ENCODE results near the gene TBL1XR1. TPM values are rescaled to one million over a fixed set of nuclear protein-coding genes. Genes with fewer than 3 reads are reported as not detected.

TBL1XR1 gene
- polyA plus RNA-seq, 3 donors from 2014 or later = 12.1 to 19.4 (median 13.0) TPM

GRCh38 chr3:177065285-177066033, 131.8 kb downstream of the TBL1XR1 start:
- H3K4me1 Mint-ChIP-seq = peaks cover 49 to 88% of the 10 kb centered on the region in 2 donors
- H3K27ac Mint-ChIP-seq = peak overlapping the region in 1 of 6 donors; percentile 12
- no peaks in the 10 kb centered on the region for H3K27me3 Mint-ChIP-seq (ENCODE audit: low read depth in 3 of 3)
- no peaks in the 10 kb centered on the region for H3K9me3 Mint-ChIP-seq
- no peak for DNase-seq
- H3K36me3 Mint-ChIP-seq = peaks cover 0 to 3% (median 0%) of the 10 kb centered on the region in 3 donors
- no peak overlapping the region for H3K4me3 Mint-ChIP-seq

GRCh38 chr3:177062052-177062732, 135.1 kb downstream of the TBL1XR1 start:
- DNase-seq = no peak
- Mint-ChIP-seq H3K27ac (peak overlapping the region in 3 of 6 donors; percentile 10 to 19 (median 12)), H3K4me1 (peaks cover 26 to 64% of the 10 kb centered on the region in 2 donors), H3K4me3 (no peak overlapping the region), H3K9me3 (no peaks in the 10 kb centered on the region), H3K36me3 (peaks cover 0 to 3% (median 0%) of the 10 kb centered on the region in 3 donors), H3K27me3 (ENCODE audit: low read depth in 3 of 3) (no peaks in the 10 kb centered on the region)

GRCh38 chr3:177061369-177061768, 135.9 kb downstream of the TBL1XR1 start:
- H3K4me1 Mint-ChIP-seq = peaks cover 20 to 56% of the 10 kb centered on the region in 2 donors
- H3K9me3 Mint-ChIP-seq = no peaks in the 10 kb centered on the region
- H3K36me3 Mint-ChIP-seq = peaks cover 0 to 3% (median 0%) of the 10 kb centered on the region in 3 donors
- no peak overlapping the region for H3K27ac Mint-ChIP-seq
- H3K4me3 Mint-ChIP-seq = no peak overlapping the region
- H3K27me3 Mint-ChIP-seq (ENCODE audit: low read depth in 3 of 3) = no peaks in the 10 kb centered on the region
- DNase-seq = no peak

- H3K27ac Mint-ChIP-seq = peak overlapping the region in 1 of 6 donors; percentile 21
- no peaks in the 10 kb centered on the region for H3K27me3 Mint-ChIP-seq (ENCODE audit: low read depth in 3 of 3)
- peaks cover 0 to 3% (median 0%) of the 10 kb centered on the region in 3 donors for H3K36me3 Mint-ChIP-seq
- peaks cover 15 to 49% of the 10 kb centered on the region in 2 donors for H3K4me1 Mint-ChIP-seq
- no peaks in the 10 kb centered on the region for H3K9me3 Mint-ChIP-seq
- no peak overlapping the region for H3K4me3 Mint-ChIP-seq
- no peak for DNase-seq
Measured at GRCh38 chr3:177060492-177060891, 136.8 kb downstream of the TBL1XR1 start.

GRCh38 chr3:177058648-177059047, 138.6 kb downstream of the TBL1XR1 start:
- no peaks in the 10 kb centered on the region for H3K36me3 Mint-ChIP-seq
- no peak overlapping the region for H3K4me3 Mint-ChIP-seq
- H3K27ac Mint-ChIP-seq = no peak overlapping the region
- no peaks in the 10 kb centered on the region for H3K9me3 Mint-ChIP-seq
- DNase-seq = no peak
- H3K4me1 Mint-ChIP-seq = peaks cover 12 to 39% of the 10 kb centered on the region in 2 donors
- H3K27me3 Mint-ChIP-seq (ENCODE audit: low read depth in 3 of 3) = peaks cover 0 to 1% (median 0%) of the 10 kb centered on the region in 3 donors

- Mint-ChIP-seq H3K36me3 (no peaks in the 10 kb centered on the region), H3K9me3 (no peaks in the 10 kb centered on the region), H3K27me3 (ENCODE audit: low read depth in 3 of 3) (peaks cover 0 to 1% (median 0%) of the 10 kb centered on the region in 3 donors), H3K27ac (no peak overlapping the region), H3K4me1 (peaks cover 12 to 34% of the 10 kb centered on the region in 2 donors), H3K4me3 (no peak overlapping the region)
- DNase-seq = no peak
Measured at GRCh38 chr3:177057768-177058167, 139.5 kb downstream of the TBL1XR1 start.

GRCh38 chr3:177056927-177057326, 140.4 kb downstream of the TBL1XR1 start:
- no peak for DNase-seq
- Mint-ChIP-seq H3K27ac (no peak overlapping the region), H3K4me3 (no peak overlapping the region), H3K36me3 (no peaks in the 10 kb centered on the region), H3K9me3 (no peaks in the 10 kb centered on the region), H3K4me1 (peaks cover 11 to 30% of the 10 kb centered on the region in 2 donors), H3K27me3 (ENCODE audit: low read depth in 3 of 3) (peaks cover 0 to 1% (median 0%) of the 10 kb centered on the region in 3 donors)

GRCh38 chr3:177055605-177056571, 141.4 kb downstream of the TBL1XR1 start:
- H3K9me3 Mint-ChIP-seq = no peaks in the 10 kb centered on the region
- peaks cover 6 to 30% of the 10 kb centered on the region in 2 donors for H3K4me1 Mint-ChIP-seq
- DNase-seq = no peak
- H3K36me3 Mint-ChIP-seq = peaks cover 0 to 3% (median 0%) of the 10 kb centered on the region in 3 donors
- H3K27ac Mint-ChIP-seq = peak overlapping the region in 1 of 6 donors; percentile 3
- H3K27me3 Mint-ChIP-seq (ENCODE audit: low read depth in 3 of 3) = peaks cover 0 to 1% (median 0%) of the 10 kb centered on the region in 3 donors
- no peak overlapping the region for H3K4me3 Mint-ChIP-seq

GRCh38 chr3:177053107-177053506, 144.2 kb downstream of the TBL1XR1 start:
- Mint-ChIP-seq H3K9me3 (no peaks in the 10 kb centered on the region), H3K36me3 (peaks cover 11 to 19% (median 14%) of the 10 kb centered on the region in 3 donors), H3K27me3 (ENCODE audit: low read depth in 3 of 3) (peaks cover 0 to 1% (median 0%) of the 10 kb centered on the region in 3 donors), H3K27ac (no peak overlapping the region), H3K4me3 (no peak overlapping the region), H3K4me1 (peaks cover 8 to 28% of the 10 kb centered on the region in 2 donors)
- no peak for DNase-seq

GRCh38 chr3:177051411-177051810, 145.9 kb downstream of the TBL1XR1 start:
- peak overlapping the region in 1 of 6 donors; percentile 35 for H3K27ac Mint-ChIP-seq
- no peak overlapping the region for H3K4me3 Mint-ChIP-seq
- DNase-seq = no peak
- peaks cover 0 to 1% (median 0%) of the 10 kb centered on the region in 3 donors for H3K27me3 Mint-ChIP-seq (ENCODE audit: low read depth in 3 of 3)
- no peaks in the 10 kb centered on the region for H3K9me3 Mint-ChIP-seq
- peaks cover 8 to 28% of the 10 kb centered on the region in 2 donors for H3K4me1 Mint-ChIP-seq
- H3K36me3 Mint-ChIP-seq = peaks cover 14 to 27% (median 24%) of the 10 kb centered on the region in 3 donors

- Mint-ChIP-seq H3K27ac (no peak overlapping the region), H3K36me3 (peaks cover 14 to 30% (median 27%) of the 10 kb centered on the region in 3 donors)
- peak; percentile 27 to 45 (median 41) for DNase-seq
Measured at GRCh38 chr3:177050501-177051237, 146.6 kb downstream of the TBL1XR1 start.

GRCh38 chr3:177045767-177046166, 151.5 kb downstream of the TBL1XR1 start:
- Mint-ChIP-seq H3K4me1 (peaks cover 8 to 28% of the 10 kb centered on the region in 2 donors), H3K36me3 (peaks cover 39 to 53% (median 42%) of the 10 kb centered on the region in 3 donors), H3K27ac (no peak overlapping the region), H3K9me3 (no peaks in the 10 kb centered on the region), H3K27me3 (ENCODE audit: low read depth in 3 of 3) (no peaks in the 10 kb centered on the region), H3K4me3 (no peak overlapping the region)
- no peak for DNase-seq

More at GRCh38 chr3:177050501-177051237, 146.6 kb downstream of the TBL1XR1 start:
- peaks cover 0 to 1% (median 0%) of the 10 kb centered on the region in 3 donors for H3K27me3 Mint-ChIP-seq (ENCODE audit: low read depth in 3 of 3)
- H3K9me3 Mint-ChIP-seq = no peaks in the 10 kb centered on the region
- no peak overlapping the region for H3K4me3 Mint-ChIP-seq
- H3K4me1 Mint-ChIP-seq = peaks cover 8 to 28% of the 10 kb centered on the region in 2 donors
